MM.1S (cell line): ENCODE measurements around the gene KCNMB2.

Experiments
- DNase-seq: peaks from one replicate; pipeline ENCODE4 v3.0.0-alpha.2; 2015
- H2AFZ ChIP-seq: fragments of 300-600 bp; sonication (generic); 2 replicates; pipeline ENCODE4 v1.6.0; 2016; ENCODE audit warnings: antibody characterized with exemption, low read length
- H3F3A ChIP-seq: fragments of 300-600 bp; sonication (generic); 2 replicates; pipeline ENCODE4 v1.6.1; 2016; ENCODE audit warnings: mild to moderate bottlenecking, antibody characterized with exemption, low read length, moderate library complexity, mixed read lengths; ENCODE audit not compliant: insufficient read depth
- H3K27ac ChIP-seq: fragments of 300-600 bp; sonication (generic); 2 replicates; pipeline ENCODE4 v1.5.1; 2016; ENCODE audit warnings: mild to moderate bottlenecking, low read length
- H3K27me3 ChIP-seq: fragments of 300-600 bp; sonication (generic); replicated peaks from 2 replicates; pipeline ENCODE4 v1.6.0; 2016; ENCODE audit warnings: low read length; ENCODE audit not compliant: insufficient read depth
- H3K36me3 ChIP-seq: fragments of 300-600 bp; sonication (generic); replicated peaks from 2 replicates; pipeline ENCODE4 v1.6.1; 2016; ENCODE audit warnings: mild to moderate bottlenecking, low read length, mixed read lengths; ENCODE audit not compliant: insufficient read depth
- H3K4me1 ChIP-seq: fragments of 300-600 bp; sonication (generic); 2 replicates; pipeline ENCODE4 v1.6.1; 2016; ENCODE audit warnings: low read length, mixed read lengths
- H3K4me2 ChIP-seq: fragments of 300-600 bp; sonication (generic); 2 replicates; pipeline ENCODE4 v1.6.0; 2016; ENCODE audit warnings: low read depth, low read length
- H3K4me3 ChIP-seq: fragments of 300-600 bp; sonication (generic); 2 replicates; pipeline ENCODE4 v1.5.1; 2016; ENCODE audit warnings: low read length, mixed read lengths
- H3K79me2 ChIP-seq: fragments of 300-600 bp; sonication (generic); 2 replicates; pipeline ENCODE4 v1.6.1; 2016; ENCODE audit warnings: mixed run types, low read length, mixed read lengths
- H3K9ac ChIP-seq: fragments of 300-600 bp; sonication (generic); 2 replicates; pipeline ENCODE4 v1.6.1; 2016; ENCODE audit warnings: low read length, mixed read lengths
- H3K9me2 ChIP-seq: fragments of 300-600 bp; sonication (generic); replicated peaks from 2 replicates; pipeline ENCODE4 v1.6.1; 2016; ENCODE audit warnings: mild to moderate bottlenecking, low read length, mixed read lengths; ENCODE audit not compliant: insufficient read depth
- H3K9me3 ChIP-seq: fragments of 300-600 bp; sonication (generic); replicated peaks from 2 replicates; pipeline ENCODE4 v1.6.1; 2016; ENCODE audit warnings: mild to moderate bottlenecking, low read length, mixed read lengths; ENCODE audit not compliant: insufficient read depth
- H4K20me1 ChIP-seq: fragments of 300-600 bp; sonication (generic); 2 replicates; pipeline ENCODE4 v1.6.1; 2016; ENCODE audit warnings: mild to moderate bottlenecking, low read length, moderate library complexity, mixed read lengths; ENCODE audit not compliant: insufficient read depth
- EZH2 ChIP-seq: fragments of 300-600 bp; sonication (generic); optimal IDR thresholded peaks from 2 replicates; pipeline ENCODE3; 2017; ENCODE audit warnings: low read depth, mild to moderate bottlenecking, antibody characterized with exemption, low read length, mixed read lengths
- EZH2phosphoT487 ChIP-seq: fragments of 300-600 bp; sonication (generic); IDR thresholded peaks from 2 replicates; pipeline ENCODE4 v1.6.1; 2018; ENCODE audit warnings: antibody characterized with exemption, low read length
- TF ChIP-seq, protein P1 (sequence below): fragments of 300-600 bp; sonication (generic); IDR thresholded peaks from 2 replicates; pipeline ENCODE4 v1.5.1; 2016; ENCODE audit warnings: antibody characterized with exemption, low read length, mixed read lengths

Gene KCNMB2

DNA sequence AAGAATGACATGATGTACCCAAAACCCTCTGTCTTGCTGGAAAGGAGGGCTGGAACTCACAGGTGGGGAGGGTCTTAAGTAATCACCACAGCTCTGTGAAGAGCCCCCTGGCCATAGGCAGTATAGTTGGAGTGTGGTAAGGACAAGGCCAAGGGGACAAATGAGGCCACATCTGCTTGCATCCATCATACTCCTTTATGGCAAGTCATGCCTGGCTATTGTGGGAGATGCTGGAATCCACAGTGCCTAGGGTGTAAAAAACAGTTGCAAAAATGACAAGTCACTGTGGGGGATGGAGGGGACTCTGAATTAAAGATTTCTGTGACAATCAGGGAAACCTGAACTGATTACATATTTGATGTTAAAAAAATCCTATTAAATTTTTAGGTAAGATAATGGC, 258.5 kb downstream of the KCNMB2 start:
- H2AFZ ChIP-seq, result no peak overlapping the region
- H3K4me1 ChIP-seq, result no peaks in the 10 kb centered on the region
- H3K4me3 ChIP-seq, result no peak overlapping the region
- no peaks in the 10 kb centered on the region for H3K36me3 ChIP-seq
- DNase-seq, result no peak
- no peaks in the 10 kb centered on the region for H3K79me2 ChIP-seq
- no peak for TF ChIP-seq EZH2phosphoT487
- TF ChIP-seq, protein P1, sequence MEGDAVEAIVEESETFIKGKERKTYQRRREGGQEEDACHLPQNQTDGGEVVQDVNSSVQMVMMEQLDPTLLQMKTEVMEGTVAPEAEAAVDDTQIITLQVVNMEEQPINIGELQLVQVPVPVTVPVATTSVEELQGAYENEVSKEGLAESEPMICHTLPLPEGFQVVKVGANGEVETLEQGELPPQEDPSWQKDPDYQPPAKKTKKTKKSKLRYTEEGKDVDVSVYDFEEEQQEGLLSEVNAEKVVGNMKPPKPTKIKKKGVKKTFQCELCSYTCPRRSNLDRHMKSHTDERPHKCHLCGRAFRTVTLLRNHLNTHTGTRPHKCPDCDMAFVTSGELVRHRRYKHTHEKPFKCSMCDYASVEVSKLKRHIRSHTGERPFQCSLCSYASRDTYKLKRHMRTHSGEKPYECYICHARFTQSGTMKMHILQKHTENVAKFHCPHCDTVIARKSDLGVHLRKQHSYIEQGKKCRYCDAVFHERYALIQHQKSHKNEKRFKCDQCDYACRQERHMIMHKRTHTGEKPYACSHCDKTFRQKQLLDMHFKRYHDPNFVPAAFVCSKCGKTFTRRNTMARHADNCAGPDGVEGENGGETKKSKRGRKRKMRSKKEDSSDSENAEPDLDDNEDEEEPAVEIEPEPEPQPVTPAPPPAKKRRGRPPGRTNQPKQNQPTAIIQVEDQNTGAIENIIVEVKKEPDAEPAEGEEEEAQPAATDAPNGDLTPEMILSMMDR, result no peak
- no peak for TF ChIP-seq EZH2
- H3K9ac ChIP-seq, result no peak overlapping the region
- H3K9me3 ChIP-seq, result no peaks in the 10 kb centered on the region
- H4K20me1 ChIP-seq, result no peaks in the 10 kb centered on the region
- no peaks in the 10 kb centered on the region for H3F3A ChIP-seq
- no peaks in the 10 kb centered on the region for H3K27me3 ChIP-seq
- no peaks in the 10 kb centered on the region for H3K9me2 ChIP-seq
- H3K4me2 ChIP-seq, result no peak overlapping the region
- no peak overlapping the region for H3K27ac ChIP-seq

DNA sequence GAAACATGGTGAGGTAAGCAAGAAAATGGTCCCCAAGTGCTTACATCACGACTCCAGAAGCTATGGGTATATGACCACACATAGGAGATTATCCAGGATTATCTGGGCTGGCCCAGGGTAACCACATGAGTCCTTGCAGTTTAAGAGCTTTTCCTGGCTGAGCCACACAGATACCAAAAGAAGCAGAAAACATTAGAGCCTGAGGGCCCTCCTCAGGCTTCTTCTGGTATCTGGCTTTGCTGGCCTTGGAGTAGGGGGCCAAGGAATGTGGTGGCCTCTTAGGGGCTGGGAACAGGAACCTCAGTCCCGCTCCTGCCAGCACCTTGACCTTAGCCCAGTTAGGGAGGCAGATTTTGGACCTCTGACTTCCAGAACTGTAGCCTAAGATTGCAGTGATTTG, 259.1 kb downstream of the KCNMB2 start:
- H3K4me3 ChIP-seq, result no peak overlapping the region
- H3K27me3 ChIP-seq, result no peaks in the 10 kb centered on the region
- DNase-seq, result no peak
- H3F3A ChIP-seq, result no peaks in the 10 kb centered on the region
- no peaks in the 10 kb centered on the region for H4K20me1 ChIP-seq
- no peaks in the 10 kb centered on the region for H3K79me2 ChIP-seq
- H3K4me1 ChIP-seq, result no peaks in the 10 kb centered on the region
- H3K9me3 ChIP-seq, result no peaks in the 10 kb centered on the region
- TF ChIP-seq EZH2phosphoT487 (no peak), EZH2 (no peak)
- TF ChIP-seq, protein P1, result no peak
- H3K9me2 ChIP-seq, result no peaks in the 10 kb centered on the region
- H3K9ac ChIP-seq, result no peak overlapping the region
- no peaks in the 10 kb centered on the region for H3K36me3 ChIP-seq
- H3K4me2 ChIP-seq, result no peak overlapping the region
- no peak overlapping the region for H2AFZ ChIP-seq
- H3K27ac ChIP-seq, result no peak overlapping the region

DNA sequence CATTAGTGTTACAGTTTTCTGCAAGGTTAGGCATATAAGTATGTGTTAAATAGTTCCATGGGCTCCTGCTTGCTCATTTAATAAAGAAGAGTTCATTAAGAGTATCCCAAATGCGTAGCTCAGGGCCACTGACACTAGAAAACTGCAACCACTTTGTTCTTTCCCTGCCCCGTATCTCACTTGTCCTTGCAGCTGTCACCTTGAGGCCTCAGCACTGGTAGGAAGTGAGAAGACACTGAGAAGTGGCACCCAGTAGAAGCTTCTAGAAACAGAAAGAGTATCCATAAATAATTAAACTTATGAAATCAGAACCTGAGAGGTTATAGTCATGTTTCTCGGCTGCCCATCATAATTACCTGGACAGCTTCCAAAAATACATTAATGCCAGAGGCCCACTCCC, 266.0 kb downstream of the KCNMB2 start:
- H3K4me1 ChIP-seq, result no peaks in the 10 kb centered on the region

More for the DNA sequence above, 266.0 kb downstream of the KCNMB2 start:
- no peaks in the 10 kb centered on the region for H3K27me3 ChIP-seq
- TF ChIP-seq, protein P1, result no peak
- no peak for TF ChIP-seq EZH2phosphoT487
- TF ChIP-seq EZH2, result no peak
- no peak for DNase-seq
- no peaks in the 10 kb centered on the region for H4K20me1 ChIP-seq
- no peaks in the 10 kb centered on the region for H3K9me3 ChIP-seq
- no peak overlapping the region for H3K4me3 ChIP-seq
- H3K27ac ChIP-seq, result no peak overlapping the region
- H3K9me2 ChIP-seq, result no peaks in the 10 kb centered on the region
- H3K4me2 ChIP-seq, result no peak overlapping the region
- H3K9ac ChIP-seq, result no peak overlapping the region
- no peak overlapping the region for H2AFZ ChIP-seq
- no peaks in the 10 kb centered on the region for H3K36me3 ChIP-seq
- no peaks in the 10 kb centered on the region for H3K79me2 ChIP-seq
- no peaks in the 10 kb centered on the region for H3F3A ChIP-seq
